ENCODE measurements around the gene GAS6. TPM values are rescaled to one million over a fixed set of nuclear protein-coding genes. Genes with fewer than 3 reads are reported as not detected.

GAS6 gene
- total RNA-seq, 1 donor from 2014 or later = 197 TPM

GRCh38 chr13:113782472-113782871 lies 81.4 kb downstream of the GAS6 start:
- peak; percentile 27 for DNase-seq
- no peak for TF ChIP-seq CTCF (IDR thresholded peaks at IDR 0.05)
- Histone ChIP-seq H3K4me1 (no peaks in the 10 kb centered on the region), H3K27ac (no peak overlapping the region), H3K36me3 (no peaks in the 10 kb centered on the region), H3K27me3 (no peaks in the 10 kb centered on the region), H3K4me3 (no peak overlapping the region), H3K9me3 (no peaks in the 10 kb centered on the region)
- intact Hi-C loops (cut with DNase I) = no loop called here
- ATAC-seq = no peak

- H3K4me1 ChIP-seq = no peaks in the 10 kb centered on the region
- intact Hi-C loops (cut with DNase I) = no loop called here
- TF ChIP-seq CTCF (IDR thresholded peaks at IDR 0.05) = no peak
- no peaks in the 10 kb centered on the region for H3K27me3 ChIP-seq
- no peak overlapping the region for H3K27ac ChIP-seq
- no peak overlapping the region for H3K4me3 ChIP-seq
- ATAC-seq (no peak), DNase-seq (no peak)
- H3K9me3 ChIP-seq = no peaks in the 10 kb centered on the region
- H3K36me3 ChIP-seq = no peaks in the 10 kb centered on the region
Observed at GRCh38 chr13:113781571-113781970, 82.3 kb downstream of the GAS6 start.

GRCh38 chr13:113777311-113778260 lies 86.3 kb downstream of the GAS6 start:
- ATAC-seq (peak; percentile 60), DNase-seq (peak; percentile 56)
- Histone ChIP-seq H3K36me3 (no peaks in the 10 kb centered on the region), H3K9me3 (no peaks in the 10 kb centered on the region), H3K27ac (no peak overlapping the region), H3K27me3 (no peaks in the 10 kb centered on the region), H3K4me3 (no peak overlapping the region), H3K4me1 (no peaks in the 10 kb centered on the region)
- intact Hi-C loops (cut with DNase I) = no loop called here
- TF ChIP-seq CTCF (IDR thresholded peaks at IDR 0.05) = no peak

GRCh38 chr13:113776231-113777125 lies 87.4 kb downstream of the GAS6 start:
- H3K9me3 ChIP-seq = no peaks in the 10 kb centered on the region
- intact Hi-C loops (cut with DNase I) = no loop called here
- no peak overlapping the region for H3K27ac ChIP-seq
- no peak overlapping the region for H3K4me3 ChIP-seq
- no peaks in the 10 kb centered on the region for H3K36me3 ChIP-seq
- H3K27me3 ChIP-seq = no peaks in the 10 kb centered on the region
- no peaks in the 10 kb centered on the region for H3K4me1 ChIP-seq
- TF ChIP-seq CTCF (IDR thresholded peaks at IDR 0.05) = no peak
- ATAC-seq (peak; percentile 8), DNase-seq (peak; percentile 59)

GRCh38 chr13:113775451-113776145 lies 88.3 kb downstream of the GAS6 start:
- Histone ChIP-seq H3K36me3 (no peaks in the 10 kb centered on the region), H3K27me3 (no peaks in the 10 kb centered on the region), H3K4me3 (no peak overlapping the region), H3K9me3 (no peaks in the 10 kb centered on the region), H3K4me1 (no peaks in the 10 kb centered on the region), H3K27ac (no peak overlapping the region)
- intact Hi-C loops (cut with DNase I) = no loop called here
- peak; percentile 54 for DNase-seq
- ATAC-seq = no peak
- no peak for TF ChIP-seq CTCF (IDR thresholded peaks at IDR 0.05)

Data from upper lobe of right lung (tissue), 1 donor.